ENCODE results near the gene GPR108. TPM values are rescaled to one million over a fixed set of nuclear protein-coding genes. Genes with fewer than 3 reads are reported as not detected.

The GPR108 gene
- total RNA-seq, 1 donor from 2014 or later, result 87.0 TPM

DNA sequence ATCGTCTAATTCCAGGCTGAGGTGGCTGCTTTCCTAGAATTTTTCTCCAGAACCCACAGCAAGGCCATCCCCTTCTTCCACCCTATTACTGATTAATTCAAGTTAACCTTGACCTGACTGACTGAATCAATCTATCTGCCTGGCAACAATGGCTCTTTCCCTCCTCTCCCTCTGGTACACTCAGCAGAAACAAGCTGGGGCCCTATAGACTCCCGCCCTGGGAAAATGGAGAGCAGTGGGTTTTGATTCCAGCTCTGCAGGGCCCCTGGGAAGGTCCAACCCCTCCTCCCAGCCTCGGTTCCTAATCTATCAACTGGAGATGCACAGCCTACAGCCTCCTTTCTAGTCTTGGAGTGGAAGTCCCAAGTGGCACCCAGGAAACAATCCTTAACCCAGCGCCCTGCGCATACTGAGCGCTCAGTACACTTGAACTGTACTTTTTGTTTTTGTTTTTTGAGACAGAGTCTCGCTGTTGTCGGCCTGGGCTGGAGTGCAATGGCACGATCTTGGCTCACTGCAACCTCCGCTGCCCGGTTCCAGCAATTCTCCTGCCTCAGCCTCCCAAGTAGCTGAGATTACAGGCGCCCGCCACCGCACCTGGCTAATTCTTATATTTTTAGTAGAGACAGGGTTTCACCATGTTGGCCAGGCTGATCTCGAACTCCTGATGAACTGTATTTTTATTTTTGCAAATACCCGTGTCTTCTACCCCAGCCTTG lies 11.7 kb downstream of the GPR108 start:
- TF ChIP-seq, protein P1, sequence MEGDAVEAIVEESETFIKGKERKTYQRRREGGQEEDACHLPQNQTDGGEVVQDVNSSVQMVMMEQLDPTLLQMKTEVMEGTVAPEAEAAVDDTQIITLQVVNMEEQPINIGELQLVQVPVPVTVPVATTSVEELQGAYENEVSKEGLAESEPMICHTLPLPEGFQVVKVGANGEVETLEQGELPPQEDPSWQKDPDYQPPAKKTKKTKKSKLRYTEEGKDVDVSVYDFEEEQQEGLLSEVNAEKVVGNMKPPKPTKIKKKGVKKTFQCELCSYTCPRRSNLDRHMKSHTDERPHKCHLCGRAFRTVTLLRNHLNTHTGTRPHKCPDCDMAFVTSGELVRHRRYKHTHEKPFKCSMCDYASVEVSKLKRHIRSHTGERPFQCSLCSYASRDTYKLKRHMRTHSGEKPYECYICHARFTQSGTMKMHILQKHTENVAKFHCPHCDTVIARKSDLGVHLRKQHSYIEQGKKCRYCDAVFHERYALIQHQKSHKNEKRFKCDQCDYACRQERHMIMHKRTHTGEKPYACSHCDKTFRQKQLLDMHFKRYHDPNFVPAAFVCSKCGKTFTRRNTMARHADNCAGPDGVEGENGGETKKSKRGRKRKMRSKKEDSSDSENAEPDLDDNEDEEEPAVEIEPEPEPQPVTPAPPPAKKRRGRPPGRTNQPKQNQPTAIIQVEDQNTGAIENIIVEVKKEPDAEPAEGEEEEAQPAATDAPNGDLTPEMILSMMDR (IDR thresholded peaks at IDR 0.05), result no peak
- no peaks in the 10 kb centered on the region for H3K27me3 ChIP-seq (ENCODE audit: low read depth)
- H3K36me3 ChIP-seq, result no peaks in the 10 kb centered on the region
- H3K9me3 ChIP-seq, result no peaks in the 10 kb centered on the region
- intact Hi-C loops (cut with DNase I), result no loop called here
- H3K4me3 ChIP-seq, result no peak overlapping the region
- ATAC-seq (no peak), DNase-seq (no peak)
- H3K27ac ChIP-seq, result no peak overlapping the region
- H3K4me1 ChIP-seq, result peaks cover 60% of the 10 kb centered on the region

DNA sequence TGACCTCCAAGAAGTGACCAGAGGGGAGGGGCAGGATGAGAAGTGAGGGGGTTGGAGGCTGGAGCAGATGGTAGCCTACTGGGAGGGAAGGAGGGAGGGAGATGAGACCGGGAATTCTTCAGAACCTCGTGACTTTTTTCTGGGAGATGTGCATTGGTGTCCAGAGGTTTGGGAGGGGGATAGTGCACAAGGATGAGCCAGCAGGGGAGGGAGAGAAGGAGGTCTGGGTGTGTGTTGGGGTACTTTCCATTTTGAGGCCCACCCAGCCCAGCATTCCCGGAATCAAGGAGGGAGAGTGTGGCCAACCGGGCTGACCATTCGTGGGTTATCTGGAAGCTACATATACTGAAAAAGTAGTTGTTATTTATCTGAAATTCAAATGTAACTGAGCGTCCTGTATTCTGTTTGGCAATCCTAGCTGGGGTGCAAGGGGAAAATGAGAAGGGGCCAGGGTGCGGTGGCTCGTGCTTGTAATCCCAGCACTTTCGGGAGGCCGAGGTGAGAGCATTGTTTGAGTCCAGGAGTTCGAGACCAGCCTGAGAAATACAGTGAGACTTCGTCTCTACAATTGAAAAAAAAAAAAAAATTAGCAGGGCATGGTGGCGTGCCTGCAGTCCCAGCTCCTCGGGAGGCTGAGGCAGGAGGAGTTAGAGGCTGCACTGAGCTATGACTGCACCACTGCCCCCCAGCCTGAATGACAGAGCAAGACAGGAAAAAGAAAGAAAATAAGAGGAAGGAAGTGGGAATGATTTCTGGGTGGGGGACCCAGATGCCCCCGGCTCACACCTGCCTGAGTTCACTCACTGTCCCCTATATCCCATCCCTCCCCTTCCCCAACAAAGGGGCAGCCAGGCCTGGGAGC lies 12.5 kb downstream of the GPR108 start:
- no peaks in the 10 kb centered on the region for H3K36me3 ChIP-seq
- H3K4me3 ChIP-seq, result no peak overlapping the region
- no peaks in the 10 kb centered on the region for H3K27me3 ChIP-seq (ENCODE audit: low read depth)
- DNase-seq (peak; percentile 3), ATAC-seq (no peak)
- H3K9me3 ChIP-seq, result no peaks in the 10 kb centered on the region
- intact Hi-C loops (cut with DNase I), result no loop called here
- TF ChIP-seq, protein P1 (IDR thresholded peaks at IDR 0.05), result no peak
- peaks cover 65% of the 10 kb centered on the region for H3K4me1 ChIP-seq
- no peak overlapping the region for H3K27ac ChIP-seq

DNA sequence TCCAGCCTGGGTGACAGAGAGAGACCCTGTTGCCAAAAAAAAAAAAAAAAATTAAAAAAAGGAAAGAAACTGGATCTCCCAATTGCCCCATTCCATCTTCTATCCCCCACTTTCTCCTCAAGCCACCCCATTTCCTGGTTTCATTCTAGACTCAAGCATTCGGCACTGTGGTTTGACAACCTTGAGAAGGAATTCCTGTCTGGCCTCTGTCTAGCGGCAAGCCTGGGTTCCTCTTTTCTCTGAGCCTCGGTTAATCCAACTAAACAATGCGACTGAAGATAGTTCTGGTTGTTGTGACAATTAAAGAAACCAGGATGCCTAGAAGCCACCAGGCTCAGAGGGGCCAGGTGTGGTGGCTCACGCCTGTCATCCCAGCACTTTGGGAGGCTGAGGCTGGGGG lies 13.6 kb downstream of the GPR108 start:
- intact Hi-C loops (cut with DNase I), result no loop called here
- peak overlapping the region; percentile 76 for H3K27ac ChIP-seq
- H3K36me3 ChIP-seq, result no peaks in the 10 kb centered on the region
- H3K4me1 ChIP-seq, result peaks cover 60% of the 10 kb centered on the region
- H3K27me3 ChIP-seq (ENCODE audit: low read depth), result no peaks in the 10 kb centered on the region
- DNase-seq, result peak; percentile 45
- no peak for ATAC-seq
- TF ChIP-seq, protein P1 (IDR thresholded peaks at IDR 0.05), result no peak
- no peaks in the 10 kb centered on the region for H3K9me3 ChIP-seq
- no peak overlapping the region for H3K4me3 ChIP-seq

DNA sequence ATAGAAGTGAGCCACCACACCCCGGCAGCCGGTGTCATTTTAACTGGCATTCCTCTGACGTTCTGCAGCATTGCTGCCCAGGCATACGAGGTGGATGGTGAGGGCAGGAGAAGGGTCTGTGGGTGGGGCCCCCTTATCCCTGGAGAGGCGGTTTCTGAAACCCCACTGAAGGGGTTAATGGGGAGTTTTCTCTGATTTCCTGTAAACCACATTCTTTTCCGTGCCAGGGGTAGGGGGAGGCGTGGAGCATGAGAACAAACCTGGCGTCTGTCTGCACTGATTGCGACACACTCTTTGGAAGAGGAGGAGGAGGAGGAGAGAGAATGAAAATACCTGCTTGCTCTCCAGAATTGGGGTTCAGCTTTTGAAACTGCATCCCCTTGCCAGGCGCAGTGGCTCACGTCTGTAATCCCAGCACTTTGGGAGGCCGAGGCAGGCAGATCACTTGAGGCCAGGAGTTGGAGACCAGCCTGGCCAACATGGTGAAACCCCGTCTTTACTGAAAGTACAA lies 14.2 kb downstream of the GPR108 start:
- H3K36me3 ChIP-seq, result peaks cover 2% of the 10 kb centered on the region
- TF ChIP-seq, protein P1 (IDR thresholded peaks at IDR 0.05), result no peak
- H3K27me3 ChIP-seq (ENCODE audit: low read depth), result no peaks in the 10 kb centered on the region
- intact Hi-C loops (cut with DNase I), result no loop called here
- no peaks in the 10 kb centered on the region for H3K9me3 ChIP-seq
- H3K27ac ChIP-seq, result peak overlapping the region; percentile 76
- H3K4me3 ChIP-seq, result peak overlapping the region; percentile 8
- H3K4me1 ChIP-seq, result peaks cover 54% of the 10 kb centered on the region
- ATAC-seq (peak; percentile 53 to 58), DNase-seq (peak; percentile 65)

DNA sequence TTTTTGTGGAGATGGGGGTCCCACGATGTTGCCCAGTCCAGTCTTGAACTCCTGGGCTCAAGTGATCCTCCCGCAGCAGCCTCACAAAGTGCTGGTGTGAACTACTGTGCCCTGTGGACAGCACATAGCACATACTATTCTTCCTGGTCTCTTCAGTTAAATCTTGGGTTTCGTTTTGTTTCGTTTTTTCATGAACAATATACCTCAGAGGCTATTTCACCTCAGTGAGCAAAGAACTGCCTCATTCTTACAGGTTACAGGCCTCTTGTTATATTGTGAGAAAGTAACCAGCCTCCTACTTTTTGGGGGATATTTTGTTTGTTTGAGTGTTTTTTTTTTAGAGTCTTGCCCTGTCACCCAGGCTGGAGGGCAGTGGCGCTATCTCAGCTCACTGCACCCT lies 15.6 kb downstream of the GPR108 start:
- Histone ChIP-seq H3K9me3 (no peaks in the 10 kb centered on the region), H3K4me3 (no peak overlapping the region), H3K27me3 (ENCODE audit: low read depth) (no peaks in the 10 kb centered on the region), H3K27ac (peak overlapping the region; percentile 76), H3K4me1 (peaks cover 48% of the 10 kb centered on the region), H3K36me3 (peaks cover 13% of the 10 kb centered on the region)
- TF ChIP-seq, protein P1 (IDR thresholded peaks at IDR 0.05), result no peak
- intact Hi-C loops (cut with DNase I), result no loop called here
- no peak for DNase-seq
- peak in 1 of 2 donors; percentile 7 for ATAC-seq

Measured in lower lobe of right lung (tissue), 2 donors.